GM21619 (cell line): ENCODE results near the gene SMG7.
"Not testable (repeated sequence)": the region's sequence is repeated elsewhere in the genome, so short reads cannot be mapped to it uniquely, and the experiment has no call there.

Experiments used
- ATAC-seq: cut with Tn5 transposase; IDR thresholded peaks from one replicate; pipeline ENCODE4 v1.9.1; 2021; ENCODE audit not compliant: unreplicated experiment

Gene SMG7

GRCh38 chr1:183472488-183473216 lies at the start of gene SMG7:
Gene SMG7 (plus strand): TSS chr1:183472499. CDS start chr1:183472621, 122 bp downstream.
- peak; percentile 13 for ATAC-seq

- no peak for ATAC-seq
These were observed 48.8 kb upstream of the SMG7 start for GRCh38 chr1:183423541-183423940.

- no peak for ATAC-seq
These were observed 47.6 kb upstream of the SMG7 start for GRCh38 chr1:183424691-183425090.

- not testable (repeated sequence) for ATAC-seq
These were observed 44.7 kb upstream of the SMG7 start for GRCh38 chr1:183427591-183427990.

- ATAC-seq, result no peak
These were observed 40.3 kb upstream of the SMG7 start for GRCh38 chr1:183431840-183432547.

GRCh38 chr1:183432548-183432875 lies 39.8 kb upstream of the SMG7 start:
- ATAC-seq, result no peak

- no peak for ATAC-seq
These were observed 38.6 kb upstream of the SMG7 start for GRCh38 chr1:183433703-183434102.

GRCh38 chr1:183435497-183435896 lies 36.8 kb upstream of the SMG7 start:
- no peak for ATAC-seq

- ATAC-seq, result no peak
These were observed 34.2 kb upstream of the SMG7 start for GRCh38 chr1:183438060-183438459.

- no peak for ATAC-seq
These were observed 29.3 kb upstream of the SMG7 start for GRCh38 chr1:183443011-183443410.

GRCh38 chr1:183443466-183443865 lies 28.8 kb upstream of the SMG7 start:
- ATAC-seq, result no peak

- no peak for ATAC-seq
These were observed 28.1 kb upstream of the SMG7 start for GRCh38 chr1:183444243-183444642.

GRCh38 chr1:183449223-183449770 lies 23.0 kb upstream of the SMG7 start:
- ATAC-seq, result no peak

GRCh38 chr1:183450093-183450492 lies 22.2 kb upstream of the SMG7 start:
- ATAC-seq, result no peak

GRCh38 chr1:183454377-183454776 lies 17.9 kb upstream of the SMG7 start:
- ATAC-seq, result no peak

GRCh38 chr1:183456826-183457225 lies 15.5 kb upstream of the SMG7 start:
- ATAC-seq, result no peak

- no peak for ATAC-seq
These were observed 14.8 kb upstream of the SMG7 start for GRCh38 chr1:183457449-183457848.

- ATAC-seq, result no peak
These were observed 11.7 kb upstream of the SMG7 start for GRCh38 chr1:183460596-183460995.

GRCh38 chr1:183461350-183461749 lies 10.9 kb upstream of the SMG7 start:
- ATAC-seq, result no peak

- ATAC-seq, result no peak
These were observed 8.7 kb upstream of the SMG7 start for GRCh38 chr1:183463566-183463965.

- ATAC-seq, result no peak
These were observed 5.5 kb upstream of the SMG7 start for GRCh38 chr1:183466781-183467180.

- ATAC-seq, result no peak
These were observed 4.6 kb upstream of the SMG7 start for GRCh38 chr1:183467687-183468086.
